ENCODE measurements around the gene RAC2.

DNA sequence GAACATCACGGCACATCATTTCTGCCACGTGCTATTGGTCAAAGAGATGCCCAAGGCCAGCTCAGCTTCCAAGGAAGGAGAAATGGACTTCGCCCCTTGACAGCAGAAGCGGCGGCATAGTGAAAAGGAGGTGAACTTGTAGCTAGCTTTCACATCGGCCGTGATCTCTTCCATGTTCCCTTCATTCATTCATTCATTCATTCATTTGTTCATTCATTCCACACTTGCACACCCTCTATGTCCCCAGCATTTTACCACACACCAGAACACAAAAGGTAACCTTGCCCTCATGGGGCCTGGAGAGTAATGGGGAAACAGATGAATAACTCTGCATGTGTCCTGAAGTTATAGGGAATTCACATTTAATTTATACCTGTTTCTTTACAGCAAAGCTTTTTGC lies 37.1 kb upstream of the RAC2 start:
- TF ChIP-seq, protein P1, sequence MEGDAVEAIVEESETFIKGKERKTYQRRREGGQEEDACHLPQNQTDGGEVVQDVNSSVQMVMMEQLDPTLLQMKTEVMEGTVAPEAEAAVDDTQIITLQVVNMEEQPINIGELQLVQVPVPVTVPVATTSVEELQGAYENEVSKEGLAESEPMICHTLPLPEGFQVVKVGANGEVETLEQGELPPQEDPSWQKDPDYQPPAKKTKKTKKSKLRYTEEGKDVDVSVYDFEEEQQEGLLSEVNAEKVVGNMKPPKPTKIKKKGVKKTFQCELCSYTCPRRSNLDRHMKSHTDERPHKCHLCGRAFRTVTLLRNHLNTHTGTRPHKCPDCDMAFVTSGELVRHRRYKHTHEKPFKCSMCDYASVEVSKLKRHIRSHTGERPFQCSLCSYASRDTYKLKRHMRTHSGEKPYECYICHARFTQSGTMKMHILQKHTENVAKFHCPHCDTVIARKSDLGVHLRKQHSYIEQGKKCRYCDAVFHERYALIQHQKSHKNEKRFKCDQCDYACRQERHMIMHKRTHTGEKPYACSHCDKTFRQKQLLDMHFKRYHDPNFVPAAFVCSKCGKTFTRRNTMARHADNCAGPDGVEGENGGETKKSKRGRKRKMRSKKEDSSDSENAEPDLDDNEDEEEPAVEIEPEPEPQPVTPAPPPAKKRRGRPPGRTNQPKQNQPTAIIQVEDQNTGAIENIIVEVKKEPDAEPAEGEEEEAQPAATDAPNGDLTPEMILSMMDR (IDR thresholded peaks at IDR 0.05 in 4 of 5, conservative IDR thresholded peaks at IDR 0.05 in 1 of 5), result no peak
- no peak for TF ChIP-seq POLR2A (IDR thresholded peaks at IDR 0.05)

Measured in gastrocnemius medialis (tissue), 4 donors.